HG02970 (cell line): ENCODE measurements around the gene AKNAD1.

Source experiments
- ATAC-seq: cut with Tn5 transposase; IDR thresholded peaks from one replicate; pipeline ENCODE4 v1.9.1; 2021; ENCODE audit warnings: mild to moderate bottlenecking, moderate library complexity, moderate number of reproducible peaks; ENCODE audit not compliant: unreplicated experiment, low FRiP score

The AKNAD1 gene

DNA sequence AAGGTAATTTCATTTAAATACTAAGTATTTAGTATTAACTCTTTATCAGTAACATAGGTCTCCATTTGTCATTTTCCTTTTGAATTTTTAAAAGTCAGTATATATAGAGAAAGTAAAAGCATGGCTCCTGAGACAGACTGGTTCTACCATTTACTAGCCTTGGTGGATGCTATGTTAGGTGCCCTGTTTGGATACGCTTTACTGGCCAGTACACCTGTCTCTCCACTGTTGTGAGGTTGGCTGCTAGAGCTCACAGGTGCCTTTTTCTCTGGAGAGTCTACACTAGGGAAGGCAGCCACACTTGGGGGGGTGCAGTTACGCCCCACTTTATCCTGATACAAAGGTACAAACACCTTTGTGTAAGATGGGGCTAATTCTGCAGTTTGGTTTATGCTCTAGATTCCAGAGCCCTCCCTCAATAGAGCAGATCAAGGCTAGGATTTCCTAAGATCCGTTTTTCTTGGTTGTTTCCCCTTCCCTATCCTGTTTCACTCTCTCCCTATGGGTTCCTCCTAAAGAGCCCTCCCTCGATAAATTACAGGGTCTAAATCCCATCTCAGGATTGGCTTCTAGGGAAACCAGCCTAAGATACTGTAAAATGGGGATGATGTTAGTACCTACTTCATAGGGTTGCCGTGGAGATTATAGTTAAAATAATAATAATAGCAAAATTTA, 14.3 kb upstream of the AKNAD1 start:
- no peak for ATAC-seq

- ATAC-seq = no peak
Observed at GRCh38 chr1:108865316-108865910, 8.5 kb upstream of the AKNAD1 start.

GRCh38 chr1:108863984-108864383, 7.1 kb upstream of the AKNAD1 start:
- no peak for ATAC-seq

- ATAC-seq = no peak
Observed at GRCh38 chr1:108862698-108863477, 6.0 kb upstream of the AKNAD1 start.

DNA sequence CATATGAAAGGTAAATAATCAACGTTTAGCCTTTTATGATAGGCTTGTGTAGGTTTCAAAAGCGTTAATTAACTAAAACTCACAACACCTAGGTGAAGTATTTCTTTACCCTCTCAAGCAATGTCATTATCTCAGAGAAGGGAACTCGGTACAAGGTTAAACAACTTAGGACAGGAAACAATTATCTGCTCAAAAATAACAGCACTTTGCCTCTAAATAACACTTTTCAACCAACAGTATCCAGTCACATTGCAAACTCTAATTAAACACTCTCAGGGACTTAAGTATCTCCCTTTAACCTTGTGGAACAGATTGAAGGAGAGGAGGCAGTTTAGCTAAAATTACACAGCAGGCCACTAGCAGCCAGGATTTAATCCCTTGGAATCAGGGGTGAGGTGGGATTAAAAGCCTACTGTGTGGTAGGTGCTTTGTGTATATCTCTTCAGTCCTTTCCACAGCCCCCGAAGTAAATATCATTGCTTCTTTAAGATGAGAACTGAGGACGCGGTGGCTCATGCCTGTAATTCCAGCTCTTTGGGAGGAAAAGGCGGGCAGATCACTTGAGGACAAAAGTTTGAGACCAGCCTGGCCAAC, 5.2 kb upstream of the AKNAD1 start:
- no peak for ATAC-seq

- no peak for ATAC-seq
Observed at GRCh38 chr1:108861566-108861965, 4.7 kb upstream of the AKNAD1 start.

DNA sequence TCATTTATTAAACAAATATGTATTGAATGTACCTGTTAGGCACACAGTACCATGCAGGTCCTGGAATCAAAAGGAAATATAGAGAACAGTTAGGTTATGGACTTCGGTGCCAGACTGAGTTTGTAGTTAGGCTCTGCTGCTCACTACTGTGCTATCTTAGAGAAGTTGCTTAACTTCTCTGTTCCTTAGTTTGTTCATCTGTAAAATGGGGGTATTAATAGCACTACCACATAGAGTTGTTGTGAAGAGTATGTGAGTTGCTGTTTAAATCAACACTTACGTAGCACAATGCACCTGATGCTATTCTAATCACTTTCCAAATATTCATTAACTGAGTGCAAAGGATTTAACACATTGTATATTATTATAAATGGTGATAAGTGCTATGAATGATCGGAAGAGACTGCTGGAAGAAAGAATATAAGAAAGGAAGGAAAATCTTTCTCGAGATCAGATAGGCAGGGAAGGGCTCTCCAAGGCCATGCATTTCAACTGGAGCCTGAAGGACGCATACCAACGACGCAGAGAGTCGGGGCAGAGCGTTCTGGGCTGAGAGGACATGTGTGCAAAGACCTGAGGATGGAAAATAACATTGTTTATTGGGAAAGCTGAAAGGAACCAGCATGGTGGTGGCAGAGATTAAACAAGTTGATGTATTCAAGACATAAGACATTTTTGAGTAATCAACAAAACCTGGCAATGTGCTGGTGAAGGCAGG, 3.5 kb upstream of the AKNAD1 start:
- no peak for ATAC-seq

- ATAC-seq = no peak
Observed at GRCh38 chr1:108858230-108858950, 1.5 kb upstream of the AKNAD1 start.

DNA sequence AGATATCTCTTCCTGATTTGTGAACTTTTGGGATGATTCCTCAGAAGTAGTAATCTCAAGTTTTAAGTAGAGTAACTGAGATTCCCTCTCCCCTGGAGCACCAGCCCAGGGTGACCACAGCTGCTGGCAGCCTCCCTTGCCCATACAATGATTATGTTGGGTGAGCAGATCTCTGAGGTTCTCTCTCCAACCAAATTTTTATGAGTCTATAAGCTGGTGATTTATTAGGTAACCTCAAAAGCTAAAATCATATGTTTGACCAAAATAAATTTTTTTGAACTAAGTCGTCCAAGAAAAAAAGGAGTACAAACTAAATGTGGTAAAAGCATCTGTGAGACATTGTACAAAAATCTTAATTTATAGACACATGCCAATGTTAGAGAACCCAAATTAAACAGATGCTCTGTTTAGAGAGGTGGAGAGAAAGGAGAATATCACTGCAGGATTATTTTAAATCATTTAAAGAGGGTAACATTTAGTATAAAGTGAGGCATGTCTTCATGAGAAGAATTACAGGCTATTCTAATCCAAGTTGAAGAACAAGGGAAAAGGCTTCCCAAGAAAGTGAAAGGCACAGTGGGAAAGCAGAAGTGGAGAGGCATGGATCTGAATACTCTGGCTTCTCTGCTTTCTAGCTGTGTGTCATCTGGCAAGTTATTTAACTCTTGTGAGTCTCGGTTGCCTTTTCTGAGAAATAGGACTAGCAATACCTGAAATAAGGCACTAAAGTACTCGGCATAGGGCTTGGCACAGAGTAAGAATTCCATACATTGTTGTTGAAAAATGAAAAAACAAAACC, 2.5 kb downstream of the AKNAD1 start:
- no peak for ATAC-seq

GRCh38 chr1:108852221-108852975, 4.5 kb downstream of the AKNAD1 start:
- no peak for ATAC-seq

DNA sequence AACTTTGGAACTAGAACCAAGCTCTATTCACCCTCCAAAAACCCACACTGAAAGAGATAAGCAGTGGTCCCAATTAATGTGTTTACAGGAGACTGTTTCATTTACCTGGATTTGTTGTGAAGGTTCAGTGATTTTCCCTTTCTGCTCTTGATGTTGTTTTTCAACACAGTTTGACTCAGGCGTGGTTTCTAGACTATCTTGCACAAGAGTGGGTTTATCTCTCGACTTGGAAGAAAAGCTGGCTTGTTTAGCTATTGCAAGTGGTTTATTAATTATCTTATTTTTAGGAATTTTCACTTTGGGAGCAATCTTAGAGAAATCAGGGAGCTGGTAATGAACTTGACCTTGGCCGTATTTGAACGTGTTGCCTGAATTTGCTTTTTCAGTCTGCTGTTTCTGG, 5.3 kb downstream of the AKNAD1 start:
- no peak for ATAC-seq

DNA sequence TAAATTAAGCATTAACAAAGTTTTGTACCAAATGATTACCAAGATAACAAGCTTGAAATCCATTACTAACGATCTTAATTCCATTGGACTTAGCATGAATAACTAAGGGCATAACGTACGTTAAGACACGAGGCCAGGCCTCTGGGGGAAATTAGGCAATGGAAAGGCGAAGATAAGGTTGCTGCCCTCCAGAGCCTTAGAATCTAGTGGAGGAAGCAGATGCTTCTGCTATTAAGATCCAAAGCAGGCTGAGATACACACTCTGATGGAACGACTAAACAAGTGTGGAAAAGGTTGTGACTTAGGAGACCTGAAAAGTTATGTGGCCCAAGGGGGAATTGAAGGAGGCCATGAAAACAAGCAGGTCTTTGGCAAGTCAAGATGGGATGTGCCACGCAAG, 6.0 kb downstream of the AKNAD1 start:
- no peak for ATAC-seq

GRCh38 chr1:108848806-108849205, 8.1 kb downstream of the AKNAD1 start:
- ATAC-seq = no peak

DNA sequence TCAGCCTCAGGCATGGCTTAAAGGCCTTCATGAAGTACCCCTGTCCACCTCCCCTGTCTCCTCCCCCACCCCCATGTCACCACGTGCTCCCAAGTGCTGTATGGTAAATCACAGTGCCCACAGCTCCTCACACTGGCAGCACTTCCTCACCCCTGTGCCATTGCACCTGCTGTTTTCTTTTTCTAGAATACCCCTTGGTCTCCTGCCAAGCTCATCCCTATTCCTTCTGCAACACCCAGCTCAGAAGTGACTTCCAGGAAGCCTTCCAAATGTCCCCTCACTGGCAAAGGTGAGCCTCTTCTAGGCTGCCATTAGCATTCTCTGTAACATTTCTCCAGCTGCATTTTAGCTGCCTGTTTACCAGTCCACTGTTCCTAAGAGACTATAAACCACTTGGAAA, 9.4 kb downstream of the AKNAD1 start:
- ATAC-seq = no peak

- no peak for ATAC-seq
Observed at GRCh38 chr1:108845991-108846390, 10.9 kb downstream of the AKNAD1 start.

- ATAC-seq = no peak
Observed at GRCh38 chr1:108845446-108845845, 11.4 kb downstream of the AKNAD1 start.

DNA sequence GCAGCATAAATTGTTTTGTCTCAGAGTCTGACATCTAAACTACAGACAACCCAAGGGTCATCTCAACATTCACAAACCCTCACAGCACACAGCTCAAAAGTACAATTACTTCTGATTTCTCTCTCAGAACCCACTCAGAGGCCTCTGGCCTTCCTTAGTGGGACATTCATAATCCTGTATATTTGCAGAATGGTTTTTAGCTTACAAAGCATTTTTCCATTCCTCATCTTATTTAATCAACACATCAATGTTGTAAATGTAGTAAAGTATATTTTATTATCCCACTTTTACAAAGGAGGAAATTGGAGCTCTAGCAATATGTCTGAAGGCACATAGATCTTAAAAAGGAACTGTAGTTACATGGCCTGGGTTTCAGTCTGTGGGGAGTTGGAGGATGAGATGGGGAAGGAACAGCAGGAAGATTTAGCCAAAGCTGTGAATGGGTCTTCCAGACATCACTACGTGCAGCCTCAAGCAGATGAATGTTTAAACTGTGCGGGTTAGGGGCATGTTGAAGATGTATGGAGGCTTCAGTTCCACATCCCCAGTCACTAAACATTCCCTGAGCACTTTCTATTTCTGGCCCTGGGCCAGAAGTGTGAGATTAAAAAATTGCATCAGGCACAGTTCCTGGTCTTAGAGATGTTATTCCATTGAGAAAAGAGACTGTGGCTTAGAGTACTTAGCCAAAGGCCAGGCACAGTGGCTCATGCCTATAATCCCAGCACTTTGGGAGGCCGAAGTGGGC, 13.3 kb downstream of the AKNAD1 start:
- ATAC-seq = no peak
